ENCODE data around the gene GCLM.

GRCh38 chr1:93905734-93906133, 3.5 kb downstream of the GCLM start:
- TF ChIP-seq, protein P1, sequence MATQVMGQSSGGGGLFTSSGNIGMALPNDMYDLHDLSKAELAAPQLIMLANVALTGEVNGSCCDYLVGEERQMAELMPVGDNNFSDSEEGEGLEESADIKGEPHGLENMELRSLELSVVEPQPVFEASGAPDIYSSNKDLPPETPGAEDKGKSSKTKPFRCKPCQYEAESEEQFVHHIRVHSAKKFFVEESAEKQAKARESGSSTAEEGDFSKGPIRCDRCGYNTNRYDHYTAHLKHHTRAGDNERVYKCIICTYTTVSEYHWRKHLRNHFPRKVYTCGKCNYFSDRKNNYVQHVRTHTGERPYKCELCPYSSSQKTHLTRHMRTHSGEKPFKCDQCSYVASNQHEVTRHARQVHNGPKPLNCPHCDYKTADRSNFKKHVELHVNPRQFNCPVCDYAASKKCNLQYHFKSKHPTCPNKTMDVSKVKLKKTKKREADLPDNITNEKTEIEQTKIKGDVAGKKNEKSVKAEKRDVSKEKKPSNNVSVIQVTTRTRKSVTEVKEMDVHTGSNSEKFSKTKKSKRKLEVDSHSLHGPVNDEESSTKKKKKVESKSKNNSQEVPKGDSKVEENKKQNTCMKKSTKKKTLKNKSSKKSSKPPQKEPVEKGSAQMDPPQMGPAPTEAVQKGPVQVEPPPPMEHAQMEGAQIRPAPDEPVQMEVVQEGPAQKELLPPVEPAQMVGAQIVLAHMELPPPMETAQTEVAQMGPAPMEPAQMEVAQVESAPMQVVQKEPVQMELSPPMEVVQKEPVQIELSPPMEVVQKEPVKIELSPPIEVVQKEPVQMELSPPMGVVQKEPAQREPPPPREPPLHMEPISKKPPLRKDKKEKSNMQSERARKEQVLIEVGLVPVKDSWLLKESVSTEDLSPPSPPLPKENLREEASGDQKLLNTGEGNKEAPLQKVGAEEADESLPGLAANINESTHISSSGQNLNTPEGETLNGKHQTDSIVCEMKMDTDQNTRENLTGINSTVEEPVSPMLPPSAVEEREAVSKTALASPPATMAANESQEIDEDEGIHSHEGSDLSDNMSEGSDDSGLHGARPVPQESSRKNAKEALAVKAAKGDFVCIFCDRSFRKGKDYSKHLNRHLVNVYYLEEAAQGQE (IDR thresholded peaks at IDR 0.05; ENCODE audit: insufficient read depth in 1 of 2, low read depth in 2 of 2, low read length in 2 of 2) = no peak
- no peak for TF ChIP-seq SIN3A (IDR thresholded peaks at IDR 0.05; ENCODE audit: borderline replicate concordance, insufficient read depth, low read length)
- no peak for TF ChIP-seq TAF1 (IDR thresholded peaks at IDR 0.05; ENCODE audit: borderline replicate concordance, insufficient read depth, low read length)
- TF ChIP-seq POLR2AphosphoS5 (IDR thresholded peaks at IDR 0.05; ENCODE audit: low read depth, low read length) = no peak
- TF ChIP-seq FOXP2 (optimal IDR thresholded peaks at IDR 0.05; ENCODE audit: borderline replicate concordance, extremely low read depth, extremely low read length, insufficient read depth) = no peak

Measured in PFSK-1 (cell line).